Sigmoid colon (tissue), 7 donors: ENCODE results near the gene PHF19. TPM values are rescaled to one million over a fixed set of nuclear protein-coding genes. Genes with fewer than 3 reads are reported as not detected.

Experiments used
- DNase-seq: peaks from one replicate; pipeline ENCODE4 v3.0.0-alpha.2; 2019
- H3K27ac ChIP-seq, 4 donors: fragments of 200-600 bp; sonication (generic); one replicate each; pipeline ENCODE4 v1.5.1; 2016 to 2019; ENCODE audit warnings: mild to moderate bottlenecking in 1 of 4
- H3K27me3 ChIP-seq, 3 donors: fragments of 200-600 bp; sonication (generic); one replicate each; pipeline ENCODE4 v1.5.1; 2019; ENCODE audit warnings: mild to moderate bottlenecking in 1 of 3
- H3K36me3 ChIP-seq, 4 donors: fragments of 200-600 bp; sonication (generic); one replicate each; pipeline ENCODE4 v1.5.1; 2016 to 2019
- H3K4me1 ChIP-seq, 4 donors: fragments of 200-600 bp; sonication (generic); one replicate each; pipeline ENCODE4 v1.5.1; 2017 to 2019
- H3K4me3 ChIP-seq, 4 donors: fragments of 200-600 bp; sonication (generic); one replicate each; pipeline ENCODE4 v1.5.1; 2017 to 2019; ENCODE audit warnings: mild to moderate bottlenecking in 2 of 4, moderate library complexity in 1 of 4
- H3K9me3 ChIP-seq, 4 donors: fragments of 200-600 bp in 3 of 4; sonication (generic) in 3 of 4; one replicate each; pipeline versions ENCODE4 v1.5.1 to v1.6.1; 2013 to 2019
- EP300 ChIP-seq, 4 donors: sonication (generic); formaldehyde crosslinking; IDR thresholded peaks; one replicate each; pipeline ENCODE4 v1.6.1; 2017; ENCODE audit warnings: antibody characterized with exemption in 4 of 4
- POLR2A ChIP-seq, 2 donors: fragments of 450-650 bp; IDR thresholded peaks; one replicate each; pipeline ENCODE4 v1.6.1; 2016; ENCODE audit warnings: antibody characterized with exemption in 2 of 2, mild to moderate bottlenecking in 2 of 2, moderate library complexity in 2 of 2
- POLR2AphosphoS5 ChIP-seq, 4 donors: sonication (generic); formaldehyde crosslinking; IDR thresholded peaks; one replicate each; pipeline ENCODE4 v1.6.1; 2017; ENCODE audit warnings: antibody characterized with exemption in 4 of 4
- intact Hi-C: fragments of 100-400 bp; cut with DNase I; formaldehyde crosslinking; loops from one replicate; pipeline ENCODE4 v1.15.1; 2023
- polyA plus RNA-seq, 3 donors: library from polyadenylated mRNA; stranded (reverse); fragments of 200-250 nt; gene quantifications; one replicate each; pipeline ENCODE4 v1.2.3, GENCODE V29; 2013
- total RNA-seq, 4 donors: library from RNA; depleted of rRNA; stranded (reverse); fragments of >200 nt; gene quantifications; one replicate each; pipeline ENCODE4 v1.1.0, GENCODE V29; 2016
- TF ChIP-seq, protein P1 (sequence below), 4 experiments: fragments of 450-650 bp in 3 of 4; fragments of 200-600 bp in 1 of 4; IDR thresholded peaks; one replicate each; pipeline ENCODE4 v1.5.1; 2016 to 2019; ENCODE audit warnings: antibody characterized with exemption in 4 of 4, mild to moderate bottlenecking in 3 of 4, moderate library complexity in 2 of 4
- donor health status: healthy with polysubstance abuse.
- donor health status: Bipolar disorder and iron deficiency.
- donor health status: healthy.

PHF19 gene
- total and polyA plus RNA-seq, 7 donors, result 10.2 to 38.2 (median 31.4) TPM

GRCh38 chr9:120807607-120808379 lies 69.2 kb downstream of the PHF19 start:
- intact Hi-C loops, result no loop called here
- Histone ChIP-seq H3K27me3 (no peaks in the 10 kb centered on the region), H3K9me3 (peaks cover 0 to 13% (median 7%) of the 10 kb centered on the region in 4 donors), H3K36me3 (no peaks in the 10 kb centered on the region), H3K27ac (no peak overlapping the region), H3K4me1 (no peaks in the 10 kb centered on the region), H3K4me3 (no peak overlapping the region)
- no peak for DNase-seq
- TF ChIP-seq EP300 (IDR thresholded peaks at IDR 0.05), result no peak
- no peak for TF ChIP-seq POLR2AphosphoS5 (IDR thresholded peaks at IDR 0.05)
- TF ChIP-seq, protein P1, sequence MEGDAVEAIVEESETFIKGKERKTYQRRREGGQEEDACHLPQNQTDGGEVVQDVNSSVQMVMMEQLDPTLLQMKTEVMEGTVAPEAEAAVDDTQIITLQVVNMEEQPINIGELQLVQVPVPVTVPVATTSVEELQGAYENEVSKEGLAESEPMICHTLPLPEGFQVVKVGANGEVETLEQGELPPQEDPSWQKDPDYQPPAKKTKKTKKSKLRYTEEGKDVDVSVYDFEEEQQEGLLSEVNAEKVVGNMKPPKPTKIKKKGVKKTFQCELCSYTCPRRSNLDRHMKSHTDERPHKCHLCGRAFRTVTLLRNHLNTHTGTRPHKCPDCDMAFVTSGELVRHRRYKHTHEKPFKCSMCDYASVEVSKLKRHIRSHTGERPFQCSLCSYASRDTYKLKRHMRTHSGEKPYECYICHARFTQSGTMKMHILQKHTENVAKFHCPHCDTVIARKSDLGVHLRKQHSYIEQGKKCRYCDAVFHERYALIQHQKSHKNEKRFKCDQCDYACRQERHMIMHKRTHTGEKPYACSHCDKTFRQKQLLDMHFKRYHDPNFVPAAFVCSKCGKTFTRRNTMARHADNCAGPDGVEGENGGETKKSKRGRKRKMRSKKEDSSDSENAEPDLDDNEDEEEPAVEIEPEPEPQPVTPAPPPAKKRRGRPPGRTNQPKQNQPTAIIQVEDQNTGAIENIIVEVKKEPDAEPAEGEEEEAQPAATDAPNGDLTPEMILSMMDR (IDR thresholded peaks at IDR 0.05), result no peak
- no peak for TF ChIP-seq POLR2A (IDR thresholded peaks at IDR 0.05)

Other genes starting within 250 kb of the PHF19 start
- 10 to 100 TPM; 11.8 to 21.0 (median 15.7) TPM for gene MEGF9, start 162.7 kb downstream of the PHF19 start, total RNA-seq
- gene MEGF9, start 162.7 kb downstream of the PHF19 start, polyA plus RNA-seq, result 1 to 10 TPM; 2.5 to 4.4 (median 3.0) TPM
- gene FBXW2, start 83.8 kb downstream of the PHF19 start, total RNA-seq, result 10 to 100 TPM; 30.9 to 61.8 (median 36.3) TPM
- 10 to 100 TPM; 10.2 to 24.0 (median 16.6) TPM for gene FBXW2, start 83.8 kb downstream of the PHF19 start, polyA plus RNA-seq
- 10 to 100 TPM; 28.6 to 42.6 (median 37.8) TPM for gene PSMD5, start 34.3 kb downstream of the PHF19 start, total RNA-seq
- gene PSMD5, start 34.3 kb downstream of the PHF19 start, polyA plus RNA-seq, result 10 to 100 TPM; 13.2 to 22.9 (median 17.0) TPM
- 1 to 10 TPM; 4.4 to 8.0 (median 5.0) TPM for gene TRAF1, start 49.6 kb upstream of the PHF19 start, total RNA-seq
- gene TRAF1, start 49.6 kb upstream of the PHF19 start, polyA plus RNA-seq, result 10 to 100 TPM in 1 of 3 donors, under 1 TPM in 2; 0.46 to 10.0 (median 0.60) TPM
- 1 to 10 TPM; 4.6 to 6.4 (median 5.2) TPM for gene C5, start 173.1 kb upstream of the PHF19 start, total RNA-seq
- 1 to 10 TPM in 1 of 3 donors, under 1 TPM in 2; under 0.01 to 1.7 (median 0.23) TPM for gene C5, start 173.1 kb upstream of the PHF19 start, polyA plus RNA-seq
- 10 to 100 TPM; 10.3 to 13.9 (median 12.5) TPM for gene CNTRL, start 197.8 kb upstream of the PHF19 start, total RNA-seq
- gene CNTRL, start 197.8 kb upstream of the PHF19 start, polyA plus RNA-seq, result 10 to 100 TPM in 1 of 3 donors, 1 to 10 TPM in 2; 2.5 to 14.6 (median 3.0) TPM